ENCODE results near the gene ST3GAL2.
"Not testable (repeated sequence)": the region's sequence is repeated elsewhere in the genome, so short reads cannot be mapped to it uniquely, and the experiment has no call there.

ST3GAL2 gene

GRCh38 chr16:70394853-70395252 is 44.0 kb downstream of the ST3GAL2 start:
- DNase-seq: no peak
- in situ Hi-C loops (cut with MboI; ENCODE audit: low pct_unique_long_range_greater_than_20kb, low sequenced_read_pairs): no loop called here

- no peak for DNase-seq
- in situ Hi-C loops (cut with MboI; ENCODE audit: low pct_unique_long_range_greater_than_20kb, low sequenced_read_pairs): no loop called here
These were observed 45.2 kb downstream of the ST3GAL2 start for GRCh38 chr16:70393662-70394061.

- DNase-seq: no peak
- in situ Hi-C loops (cut with MboI; ENCODE audit: low pct_unique_long_range_greater_than_20kb, low sequenced_read_pairs): no loop called here
These were observed 46.3 kb downstream of the ST3GAL2 start for GRCh38 chr16:70392606-70393005.

- in situ Hi-C loops (cut with MboI; ENCODE audit: low pct_unique_long_range_greater_than_20kb, low sequenced_read_pairs): no loop called here
- DNase-seq: no peak
These were observed 46.9 kb downstream of the ST3GAL2 start for GRCh38 chr16:70391881-70392481.

- in situ Hi-C loops (cut with MboI; ENCODE audit: low pct_unique_long_range_greater_than_20kb, low sequenced_read_pairs): no loop called here
- no peak for DNase-seq
These were observed 47.5 kb downstream of the ST3GAL2 start for GRCh38 chr16:70391446-70391845.

- no peak for DNase-seq
- in situ Hi-C loops (cut with MboI; ENCODE audit: low pct_unique_long_range_greater_than_20kb, low sequenced_read_pairs): no loop called here
These were observed 48.1 kb downstream of the ST3GAL2 start for GRCh38 chr16:70390774-70391173.

- in situ Hi-C loops (cut with MboI; ENCODE audit: low pct_unique_long_range_greater_than_20kb, low sequenced_read_pairs): no loop called here
- no peak for DNase-seq
These were observed 50.8 kb downstream of the ST3GAL2 start for GRCh38 chr16:70388006-70388680.

GRCh38 chr16:70386289-70386986 is 52.5 kb downstream of the ST3GAL2 start:
- in situ Hi-C loops (cut with MboI; ENCODE audit: low pct_unique_long_range_greater_than_20kb, low sequenced_read_pairs); DNase-seq: not testable (repeated sequence)

GRCh38 chr16:70383421-70383960 is 55.4 kb downstream of the ST3GAL2 start:
- in situ Hi-C loops (cut with MboI; ENCODE audit: low pct_unique_long_range_greater_than_20kb, low sequenced_read_pairs): no loop called here

GRCh38 chr16:70381604-70382342 is 57.1 kb downstream of the ST3GAL2 start:
- in situ Hi-C loops (cut with MboI; ENCODE audit: low pct_unique_long_range_greater_than_20kb, low sequenced_read_pairs): no loop called here
- no peak for DNase-seq

More at GRCh38 chr16:70383421-70383960, 55.4 kb downstream of the ST3GAL2 start:
- DNase-seq: no peak

- DNase-seq: peak; percentile 98
- in situ Hi-C loops (cut with MboI; ENCODE audit: low pct_unique_long_range_greater_than_20kb, low sequenced_read_pairs): no loop called here
These were observed 57.8 kb downstream of the ST3GAL2 start for GRCh38 chr16:70380919-70381603.

GRCh38 chr16:70380248-70380918 is 58.5 kb downstream of the ST3GAL2 start:
- peak; percentile 64 for DNase-seq
- in situ Hi-C loops (cut with MboI; ENCODE audit: low pct_unique_long_range_greater_than_20kb, low sequenced_read_pairs): no loop called here

- in situ Hi-C loops (cut with MboI; ENCODE audit: low pct_unique_long_range_greater_than_20kb, low sequenced_read_pairs): no loop called here
- no peak for DNase-seq
These were observed 59.9 kb downstream of the ST3GAL2 start for GRCh38 chr16:70378869-70379493.

- DNase-seq: no peak
- in situ Hi-C loops (cut with MboI; ENCODE audit: low pct_unique_long_range_greater_than_20kb, low sequenced_read_pairs): no loop called here
These were observed 61.1 kb downstream of the ST3GAL2 start for GRCh38 chr16:70377782-70378181.

GRCh38 chr16:70375636-70376611 is 63.0 kb downstream of the ST3GAL2 start:
- in situ Hi-C loops (cut with MboI; ENCODE audit: low pct_unique_long_range_greater_than_20kb, low sequenced_read_pairs): no loop called here
- DNase-seq: no peak

GRCh38 chr16:70374213-70374612 is 64.7 kb downstream of the ST3GAL2 start:
- in situ Hi-C loops (cut with MboI; ENCODE audit: low pct_unique_long_range_greater_than_20kb, low sequenced_read_pairs): no loop called here

More at GRCh38 chr16:70374213-70374612, 64.7 kb downstream of the ST3GAL2 start:
- DNase-seq: no peak
